Measurements from ENCODE around the gene SLC35F3. TPM values are rescaled to one million over a fixed set of nuclear protein-coding genes. Genes with fewer than 3 reads are reported as not detected.

SLC35F3 gene
- total and polyA plus RNA-seq, 9 of the 15 experiments (the other 6 are each of a cell fraction or from before 2014, with no cell fraction given): 0.04 to 0.07 (median 0.04) TPM; not detected in 6

DNA sequence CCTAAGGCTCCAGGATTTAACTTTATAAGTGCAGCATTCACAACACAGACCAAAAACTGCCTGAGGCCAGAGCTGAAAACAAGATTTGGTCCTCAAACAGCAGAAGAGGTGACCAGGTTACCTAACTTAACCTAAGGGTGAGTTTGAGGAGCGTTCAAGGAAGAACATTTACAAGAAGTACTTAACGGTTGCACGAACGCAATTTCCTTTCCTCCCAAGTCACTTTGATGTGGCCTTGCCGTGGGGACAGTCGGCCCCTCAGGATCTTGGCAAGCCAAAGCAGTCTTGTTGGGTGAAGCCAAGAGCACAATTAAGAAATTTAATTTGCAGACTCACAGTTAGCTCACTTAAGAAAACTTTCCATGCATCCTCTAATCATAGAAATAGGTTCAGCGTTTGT lies 266.1 kb downstream of the SLC35F3 start (continued):
- TF ChIP-seq, protein P1, sequence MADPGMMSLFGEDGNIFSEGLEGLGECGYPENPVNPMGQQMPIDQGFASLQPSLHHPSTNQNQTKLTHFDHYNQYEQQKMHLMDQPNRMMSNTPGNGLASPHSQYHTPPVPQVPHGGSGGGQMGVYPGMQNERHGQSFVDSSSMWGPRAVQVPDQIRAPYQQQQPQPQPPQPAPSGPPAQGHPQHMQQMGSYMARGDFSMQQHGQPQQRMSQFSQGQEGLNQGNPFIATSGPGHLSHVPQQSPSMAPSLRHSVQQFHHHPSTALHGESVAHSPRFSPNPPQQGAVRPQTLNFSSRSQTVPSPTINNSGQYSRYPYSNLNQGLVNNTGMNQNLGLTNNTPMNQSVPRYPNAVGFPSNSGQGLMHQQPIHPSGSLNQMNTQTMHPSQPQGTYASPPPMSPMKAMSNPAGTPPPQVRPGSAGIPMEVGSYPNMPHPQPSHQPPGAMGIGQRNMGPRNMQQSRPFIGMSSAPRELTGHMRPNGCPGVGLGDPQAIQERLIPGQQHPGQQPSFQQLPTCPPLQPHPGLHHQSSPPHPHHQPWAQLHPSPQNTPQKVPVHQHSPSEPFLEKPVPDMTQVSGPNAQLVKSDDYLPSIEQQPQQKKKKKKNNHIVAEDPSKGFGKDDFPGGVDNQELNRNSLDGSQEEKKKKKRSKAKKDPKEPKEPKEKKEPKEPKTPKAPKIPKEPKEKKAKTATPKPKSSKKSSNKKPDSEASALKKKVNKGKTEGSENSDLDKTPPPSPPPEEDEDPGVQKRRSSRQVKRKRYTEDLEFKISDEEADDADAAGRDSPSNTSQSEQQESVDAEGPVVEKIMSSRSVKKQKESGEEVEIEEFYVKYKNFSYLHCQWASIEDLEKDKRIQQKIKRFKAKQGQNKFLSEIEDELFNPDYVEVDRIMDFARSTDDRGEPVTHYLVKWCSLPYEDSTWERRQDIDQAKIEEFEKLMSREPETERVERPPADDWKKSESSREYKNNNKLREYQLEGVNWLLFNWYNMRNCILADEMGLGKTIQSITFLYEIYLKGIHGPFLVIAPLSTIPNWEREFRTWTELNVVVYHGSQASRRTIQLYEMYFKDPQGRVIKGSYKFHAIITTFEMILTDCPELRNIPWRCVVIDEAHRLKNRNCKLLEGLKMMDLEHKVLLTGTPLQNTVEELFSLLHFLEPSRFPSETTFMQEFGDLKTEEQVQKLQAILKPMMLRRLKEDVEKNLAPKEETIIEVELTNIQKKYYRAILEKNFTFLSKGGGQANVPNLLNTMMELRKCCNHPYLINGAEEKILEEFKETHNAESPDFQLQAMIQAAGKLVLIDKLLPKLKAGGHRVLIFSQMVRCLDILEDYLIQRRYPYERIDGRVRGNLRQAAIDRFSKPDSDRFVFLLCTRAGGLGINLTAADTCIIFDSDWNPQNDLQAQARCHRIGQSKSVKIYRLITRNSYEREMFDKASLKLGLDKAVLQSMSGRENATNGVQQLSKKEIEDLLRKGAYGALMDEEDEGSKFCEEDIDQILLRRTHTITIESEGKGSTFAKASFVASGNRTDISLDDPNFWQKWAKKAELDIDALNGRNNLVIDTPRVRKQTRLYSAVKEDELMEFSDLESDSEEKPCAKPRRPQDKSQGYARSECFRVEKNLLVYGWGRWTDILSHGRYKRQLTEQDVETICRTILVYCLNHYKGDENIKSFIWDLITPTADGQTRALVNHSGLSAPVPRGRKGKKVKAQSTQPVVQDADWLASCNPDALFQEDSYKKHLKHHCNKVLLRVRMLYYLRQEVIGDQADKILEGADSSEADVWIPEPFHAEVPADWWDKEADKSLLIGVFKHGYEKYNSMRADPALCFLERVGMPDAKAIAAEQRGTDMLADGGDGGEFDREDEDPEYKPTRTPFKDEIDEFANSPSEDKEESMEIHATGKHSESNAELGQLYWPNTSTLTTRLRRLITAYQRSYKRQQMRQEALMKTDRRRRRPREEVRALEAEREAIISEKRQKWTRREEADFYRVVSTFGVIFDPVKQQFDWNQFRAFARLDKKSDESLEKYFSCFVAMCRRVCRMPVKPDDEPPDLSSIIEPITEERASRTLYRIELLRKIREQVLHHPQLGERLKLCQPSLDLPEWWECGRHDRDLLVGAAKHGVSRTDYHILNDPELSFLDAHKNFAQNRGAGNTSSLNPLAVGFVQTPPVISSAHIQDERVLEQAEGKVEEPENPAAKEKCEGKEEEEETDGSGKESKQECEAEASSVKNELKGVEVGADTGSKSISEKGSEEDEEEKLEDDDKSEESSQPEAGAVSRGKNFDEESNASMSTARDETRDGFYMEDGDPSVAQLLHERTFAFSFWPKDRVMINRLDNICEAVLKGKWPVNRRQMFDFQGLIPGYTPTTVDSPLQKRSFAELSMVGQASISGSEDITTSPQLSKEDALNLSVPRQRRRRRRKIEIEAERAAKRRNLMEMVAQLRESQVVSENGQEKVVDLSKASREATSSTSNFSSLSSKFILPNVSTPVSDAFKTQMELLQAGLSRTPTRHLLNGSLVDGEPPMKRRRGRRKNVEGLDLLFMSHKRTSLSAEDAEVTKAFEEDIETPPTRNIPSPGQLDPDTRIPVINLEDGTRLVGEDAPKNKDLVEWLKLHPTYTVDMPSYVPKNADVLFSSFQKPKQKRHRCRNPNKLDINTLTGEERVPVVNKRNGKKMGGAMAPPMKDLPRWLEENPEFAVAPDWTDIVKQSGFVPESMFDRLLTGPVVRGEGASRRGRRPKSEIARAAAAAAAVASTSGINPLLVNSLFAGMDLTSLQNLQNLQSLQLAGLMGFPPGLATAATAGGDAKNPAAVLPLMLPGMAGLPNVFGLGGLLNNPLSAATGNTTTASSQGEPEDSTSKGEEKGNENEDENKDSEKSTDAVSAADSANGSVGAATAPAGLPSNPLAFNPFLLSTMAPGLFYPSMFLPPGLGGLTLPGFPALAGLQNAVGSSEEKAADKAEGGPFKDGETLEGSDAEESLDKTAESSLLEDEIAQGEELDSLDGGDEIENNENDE (IDR thresholded peaks at IDR 0.05; ENCODE audit: low read depth, low read length): no peak
- no peak for TF ChIP-seq ZBED1 (IDR thresholded peaks at IDR 0.05)
- no peak for TF ChIP-seq ELF4 (CRISPR knock-in tag; IDR thresholded peaks at IDR 0.05)
- TF ChIP-seq ILF3 (IDR thresholded peaks at IDR 0.05; ENCODE audit: borderline replicate concordance): no peak
- TF ChIP-seq, protein P2, sequence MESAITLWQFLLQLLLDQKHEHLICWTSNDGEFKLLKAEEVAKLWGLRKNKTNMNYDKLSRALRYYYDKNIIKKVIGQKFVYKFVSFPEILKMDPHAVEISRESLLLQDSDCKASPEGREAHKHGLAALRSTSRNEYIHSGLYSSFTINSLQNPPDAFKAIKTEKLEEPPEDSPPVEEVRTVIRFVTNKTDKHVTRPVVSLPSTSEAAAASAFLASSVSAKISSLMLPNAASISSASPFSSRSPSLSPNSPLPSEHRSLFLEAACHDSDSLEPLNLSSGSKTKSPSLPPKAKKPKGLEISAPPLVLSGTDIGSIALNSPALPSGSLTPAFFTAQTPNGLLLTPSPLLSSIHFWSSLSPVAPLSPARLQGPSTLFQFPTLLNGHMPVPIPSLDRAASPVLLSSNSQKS (CRISPR knock-in tag; IDR thresholded peaks at IDR 0.05): no peak
- no peak for TF ChIP-seq ZNF175 (CRISPR knock-in tag; IDR thresholded peaks at IDR 0.05; ENCODE audit: low read depth)

Measured in K562 (cell line).